ENCODE results near the gene DEPP1. TPM values are rescaled to one million over a fixed set of nuclear protein-coding genes. Genes with fewer than 3 reads are reported as not detected.

DEPP1 gene
- total and polyA plus RNA-seq, 7 experiments from 2014 or later: 0.24 to 4.0 (median 0.54) TPM; not detected in 1

GRCh38 chr10:44927352-44927751 is 51.3 kb downstream of the DEPP1 start:
- Histone ChIP-seq H3K4me3 (ENCODE audit: low read length) (no peak overlapping the region), H3K27me3 (ENCODE audit: control insufficient read depth in 2 of 2, insufficient read depth in 2 of 2, low read length in 2 of 2) (no peaks in the 10 kb centered on the region), H3K4me1 (ENCODE audit: control insufficient read depth in 2 of 2, insufficient read depth in 2 of 2, low read length in 2 of 2) (no peaks in the 10 kb centered on the region), H3K27ac (ENCODE audit: low read depth, low read length) (no peak overlapping the region), H3K36me3 (ENCODE audit: control insufficient read depth in 2 of 3, insufficient read depth in 3 of 3, low read length in 3 of 3) (no peaks in the 10 kb centered on the region), H3K9me3 (ENCODE audit: control insufficient read depth in 2 of 3, low read length in 3 of 3) (no peaks in the 10 kb centered on the region)
- POLR2A ChIA-PET: no interaction called here
- no peak for DNase-seq
- Mint-ChIP-seq H3K36me3 (no peaks in the 10 kb centered on the region), H3K4me1 (no peaks in the 10 kb centered on the region), H3K27me3 (no peaks in the 10 kb centered on the region), H3K27ac (no peak overlapping the region), H3K4me3 (no peak overlapping the region), H3K9me3 (peaks cover 0 to 2% (median 0%) of the 10 kb centered on the region in 11 donors)
- CTCF ChIA-PET: no interaction called here
- intact Hi-C loops (cut with micrococcal nuclease): no loop called here
- ATAC-seq: peak; percentile 8

- H3K27ac ChIP-seq (ENCODE audit: low read depth, low read length): no peak overlapping the region
- H3K4me3 ChIP-seq (ENCODE audit: low read length): no peak overlapping the region
- H3K27me3 ChIP-seq (ENCODE audit: control insufficient read depth in 2 of 2, insufficient read depth in 2 of 2, low read length in 2 of 2): no peaks in the 10 kb centered on the region
- no peaks in the 10 kb centered on the region for H3K36me3 ChIP-seq (ENCODE audit: control insufficient read depth in 2 of 3, insufficient read depth in 3 of 3, low read length in 3 of 3)
- no peaks in the 10 kb centered on the region for H3K4me1 ChIP-seq (ENCODE audit: control insufficient read depth in 2 of 2, insufficient read depth in 2 of 2, low read length in 2 of 2)
- intact Hi-C loops (cut with micrococcal nuclease): no loop called here
- H3K4me3 Mint-ChIP-seq: no peak overlapping the region
- DNase-seq (no peak), ATAC-seq (no peak)
- H3K27ac Mint-ChIP-seq: no peak overlapping the region
- H3K27me3 Mint-ChIP-seq: no peaks in the 10 kb centered on the region
- no peaks in the 10 kb centered on the region for H3K36me3 Mint-ChIP-seq
- CTCF ChIA-PET: no interaction called here
- H3K9me3 Mint-ChIP-seq: peaks cover 0 to 2% (median 0%) of the 10 kb centered on the region in 11 donors
- no peaks in the 10 kb centered on the region for H3K9me3 ChIP-seq (ENCODE audit: control insufficient read depth in 2 of 3, low read length in 3 of 3)
- POLR2A ChIA-PET: no interaction called here
- no peaks in the 10 kb centered on the region for H3K4me1 Mint-ChIP-seq
Measured at GRCh38 chr10:44926751-44927351, 51.8 kb downstream of the DEPP1 start.

Other genes with a start within 250 kb of the DEPP1 start
- not detected for gene TMEM72, start 67.5 kb downstream of the DEPP1 start, total RNA-seq
- gene TMEM72, start 67.5 kb downstream of the DEPP1 start, polyA plus RNA-seq: not detected
- 10 to 100 TPM in 1 of 5 experiments, 1 to 10 TPM in 4; 1.9 to 53.4 (median 3.0) TPM for gene RASSF4, start 19.0 kb downstream of the DEPP1 start, total RNA-seq
- gene RASSF4, start 19.0 kb downstream of the DEPP1 start, polyA plus RNA-seq: 1 to 10 TPM in 1 of 2 donors, under 1 TPM in 1; 0.84 to 1.3 TPM
- 10 to 100 TPM; 13.1 to 33.6 (median 27.4) TPM for gene ZNF22, start 22.1 kb upstream of the DEPP1 start, total RNA-seq
- gene ZNF22, start 22.1 kb upstream of the DEPP1 start, polyA plus RNA-seq: 10 to 100 TPM; 41.1 to 44.7 TPM